HG03575 (cell line): ENCODE data around the gene CYP8B1.
A peak's percentile ranks its signal among the peaks of the same experiment; 100 is the strongest.

ENCODE experiments used
- ATAC-seq: cut with Tn5 transposase; IDR thresholded peaks from one replicate; pipeline ENCODE4 v1.9.1; 2021; ENCODE audit not compliant: unreplicated experiment, insufficient number of reproducible peaks, low FRiP score; ENCODE audit errors: extremely low read depth

CYP8B1 gene

GRCh38 chr3:42855547-42856380, 19.9 kb downstream of the CYP8B1 start:
- no peak for ATAC-seq

GRCh38 chr3:42855219-42855546, 20.5 kb downstream of the CYP8B1 start:
- no peak for ATAC-seq

GRCh38 chr3:42853739-42854302, 21.9 kb downstream of the CYP8B1 start:
- ATAC-seq = no peak

- no peak for ATAC-seq
Observed at GRCh38 chr3:42853056-42853455, 22.6 kb downstream of the CYP8B1 start.

GRCh38 chr3:42852441-42852840, 23.2 kb downstream of the CYP8B1 start:
- ATAC-seq = no peak

- no peak for ATAC-seq
Observed at GRCh38 chr3:42851228-42851834, 24.3 kb downstream of the CYP8B1 start.

GRCh38 chr3:42850263-42850662, 25.4 kb downstream of the CYP8B1 start:
- no peak for ATAC-seq

GRCh38 chr3:42849017-42849416, 26.7 kb downstream of the CYP8B1 start:
- no peak for ATAC-seq

GRCh38 chr3:42847731-42848130, 27.9 kb downstream of the CYP8B1 start:
- no peak for ATAC-seq

GRCh38 chr3:42846685-42847522, 28.8 kb downstream of the CYP8B1 start:
- no peak for ATAC-seq

GRCh38 chr3:42844815-42845214, 30.9 kb downstream of the CYP8B1 start:
- ATAC-seq = no peak

GRCh38 chr3:42844412-42844713, 31.3 kb downstream of the CYP8B1 start:
- no peak for ATAC-seq

- ATAC-seq = no peak
Observed at GRCh38 chr3:42843713-42844411, 31.8 kb downstream of the CYP8B1 start.

- ATAC-seq = no peak
Observed at GRCh38 chr3:42841332-42841731, 34.3 kb downstream of the CYP8B1 start.

- peak; percentile 85 for ATAC-seq
Observed at GRCh38 chr3:42839616-42840015, 36.1 kb downstream of the CYP8B1 start.

GRCh38 chr3:42838571-42838970, 37.1 kb downstream of the CYP8B1 start:
- ATAC-seq = no peak

GRCh38 chr3:42836150-42837123, 39.2 kb downstream of the CYP8B1 start:
- ATAC-seq = no peak

GRCh38 chr3:42831321-42831713, 44.4 kb downstream of the CYP8B1 start:
- no peak for ATAC-seq
